Measurements from ENCODE around the gene FAM221B.
A peak's percentile ranks its signal among the peaks of the same experiment; 100 is the strongest.

The FAM221B gene

DNA sequence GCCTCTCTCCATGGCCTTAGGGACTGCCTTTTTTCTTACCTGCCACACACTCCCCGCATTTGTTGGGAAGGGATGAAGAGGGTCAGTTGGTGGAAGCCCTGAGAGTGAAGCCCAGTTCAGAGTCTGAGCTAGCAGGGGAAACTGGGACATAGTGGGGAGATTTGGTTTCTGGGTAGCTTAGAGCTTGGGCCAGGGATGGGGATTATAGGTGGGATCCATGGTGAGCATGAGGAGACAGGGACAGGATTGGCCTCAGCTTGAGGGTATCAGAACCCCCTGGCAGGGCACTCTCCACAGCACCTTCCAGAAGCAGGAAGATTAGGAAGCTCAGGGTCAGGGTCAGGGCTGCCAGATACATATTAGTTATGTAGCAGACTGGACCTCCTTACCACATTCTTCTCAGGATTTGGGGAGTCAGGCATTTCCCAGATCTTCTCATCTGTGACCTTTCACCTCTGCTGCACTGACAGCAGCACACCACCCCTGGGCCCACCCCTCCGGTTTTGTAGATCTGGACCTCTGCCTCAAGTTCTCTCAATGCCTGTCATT, 23.8 kb upstream of the FAM221B start:
- Histone ChIP-seq H3K9me3 (ENCODE audit: control extremely low read depth in 1 of 5, control insufficient read depth in 4 of 5, insufficient read depth in 2 of 5, low read depth in 1 of 5, low read length in 4 of 5) (no peaks in the 10 kb centered on the region), H3K4me3 (ENCODE audit: control insufficient read depth in 1 of 7, extremely low read depth in 1 of 7, insufficient read depth in 4 of 7, low read depth in 2 of 7, low read length in 6 of 7) (no peak overlapping the region), H3K36me3 (ENCODE audit: control insufficient read depth in 4 of 4, insufficient read depth in 4 of 4, low read length in 3 of 4) (no peaks in the 10 kb centered on the region), H3K27ac (ENCODE audit: insufficient read depth in 1 of 2, low read depth in 1 of 2, low read length in 2 of 2, poor library complexity in 1 of 2, severe bottlenecking in 2 of 2) (no peak overlapping the region), H3K27me3 (replicated peaks in 2 of 5; ENCODE audit: control insufficient read depth in 4 of 5, insufficient read depth in 5 of 5, low read length in 4 of 5) (peaks cover 4 to 89% (median 34%) of the 10 kb centered on the region in 5 experiments), H3K4me1 (ENCODE audit: control extremely low read depth in 1 of 4, control insufficient read depth in 4 of 4, insufficient read depth in 4 of 4, low read length in 3 of 4) (no peaks in the 10 kb centered on the region)
- 94% methylated on average over 2 of the region's 2 CpGs for WGBS (ENCODE audit: insufficient coverage)
- CTCF ChIA-PET: interaction anchor here (1.4 to 1.8 kb wide), 3 partner anchors 9 to 26 kb away, joined by 5 read pairs; no protein-coding TSS in a partner anchor
- DNase-seq: no peak
- POLR2A ChIA-PET: no interaction called here

DNA sequence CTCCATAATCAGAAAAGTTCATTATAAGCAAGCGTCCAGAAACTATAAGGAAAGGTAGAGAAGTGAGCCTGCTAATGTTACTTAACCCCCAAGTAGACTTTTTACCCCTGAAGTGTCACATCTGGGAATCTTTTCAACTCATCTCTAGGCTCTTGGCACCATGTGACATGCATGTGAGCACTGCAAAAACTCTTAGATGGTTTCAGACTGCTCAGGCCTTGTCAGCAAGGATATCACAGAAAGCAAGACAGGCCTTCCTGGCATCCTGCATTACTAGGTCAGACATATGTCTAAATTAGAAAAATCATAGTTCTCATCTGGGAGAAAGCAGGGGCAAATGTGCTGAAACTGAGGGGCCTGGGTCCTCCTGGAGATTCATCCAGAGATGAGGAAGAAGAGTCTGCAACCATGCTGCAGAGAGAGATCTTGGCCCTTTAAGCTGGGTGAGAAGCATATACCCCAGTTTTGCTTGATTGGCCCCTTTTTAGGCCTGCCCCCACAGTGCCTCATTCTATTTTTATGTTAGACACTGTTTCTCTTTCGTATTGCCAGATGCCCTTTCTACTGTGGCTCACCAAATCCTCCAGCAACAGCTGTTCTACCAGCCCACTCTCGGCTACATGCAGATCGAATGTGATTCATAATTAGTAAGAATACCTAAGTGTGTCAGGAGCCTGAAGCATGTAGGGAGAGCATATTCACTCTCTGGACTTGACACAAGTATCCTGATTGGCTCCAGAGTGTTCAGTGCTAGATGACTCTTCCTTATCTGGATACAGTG, 19.4 kb upstream of the FAM221B start:
- DNase-seq: peak in 2 of 3 donors; percentile 18 to 19
- ChIA-PET CTCF (interaction anchor here (1.1 to 1.3 kb wide), 3 partner anchors 13 to 58 kb away, joined by 3 to 4 read pairs (median 4); no protein-coding TSS in a partner anchor), POLR2A (no interaction called here)
- 100% methylated on average over 2 of the region's 4 CpGs for WGBS (ENCODE audit: insufficient coverage)
- Histone ChIP-seq H3K4me1 (ENCODE audit: control extremely low read depth in 1 of 4, control insufficient read depth in 4 of 4, insufficient read depth in 4 of 4, low read length in 3 of 4) (peaks cover 7 to 27% (median 7%) of the 10 kb centered on the region in 4 experiments), H3K27ac (ENCODE audit: insufficient read depth in 1 of 2, low read depth in 1 of 2, low read length in 2 of 2, poor library complexity in 1 of 2, severe bottlenecking in 2 of 2) (no peak overlapping the region), H3K27me3 (replicated peaks in 2 of 5; ENCODE audit: control insufficient read depth in 4 of 5, insufficient read depth in 5 of 5, low read length in 4 of 5) (peaks cover 12 to 76% (median 40%) of the 10 kb centered on the region in 5 experiments), H3K9me3 (ENCODE audit: control extremely low read depth in 1 of 5, control insufficient read depth in 4 of 5, insufficient read depth in 2 of 5, low read depth in 1 of 5, low read length in 4 of 5) (no peaks in the 10 kb centered on the region), H3K4me3 (ENCODE audit: control insufficient read depth in 1 of 7, extremely low read depth in 1 of 7, insufficient read depth in 4 of 7, low read depth in 2 of 7, low read length in 6 of 7) (no peak overlapping the region), H3K36me3 (ENCODE audit: control insufficient read depth in 4 of 4, insufficient read depth in 4 of 4, low read length in 3 of 4) (no peaks in the 10 kb centered on the region)

DNA sequence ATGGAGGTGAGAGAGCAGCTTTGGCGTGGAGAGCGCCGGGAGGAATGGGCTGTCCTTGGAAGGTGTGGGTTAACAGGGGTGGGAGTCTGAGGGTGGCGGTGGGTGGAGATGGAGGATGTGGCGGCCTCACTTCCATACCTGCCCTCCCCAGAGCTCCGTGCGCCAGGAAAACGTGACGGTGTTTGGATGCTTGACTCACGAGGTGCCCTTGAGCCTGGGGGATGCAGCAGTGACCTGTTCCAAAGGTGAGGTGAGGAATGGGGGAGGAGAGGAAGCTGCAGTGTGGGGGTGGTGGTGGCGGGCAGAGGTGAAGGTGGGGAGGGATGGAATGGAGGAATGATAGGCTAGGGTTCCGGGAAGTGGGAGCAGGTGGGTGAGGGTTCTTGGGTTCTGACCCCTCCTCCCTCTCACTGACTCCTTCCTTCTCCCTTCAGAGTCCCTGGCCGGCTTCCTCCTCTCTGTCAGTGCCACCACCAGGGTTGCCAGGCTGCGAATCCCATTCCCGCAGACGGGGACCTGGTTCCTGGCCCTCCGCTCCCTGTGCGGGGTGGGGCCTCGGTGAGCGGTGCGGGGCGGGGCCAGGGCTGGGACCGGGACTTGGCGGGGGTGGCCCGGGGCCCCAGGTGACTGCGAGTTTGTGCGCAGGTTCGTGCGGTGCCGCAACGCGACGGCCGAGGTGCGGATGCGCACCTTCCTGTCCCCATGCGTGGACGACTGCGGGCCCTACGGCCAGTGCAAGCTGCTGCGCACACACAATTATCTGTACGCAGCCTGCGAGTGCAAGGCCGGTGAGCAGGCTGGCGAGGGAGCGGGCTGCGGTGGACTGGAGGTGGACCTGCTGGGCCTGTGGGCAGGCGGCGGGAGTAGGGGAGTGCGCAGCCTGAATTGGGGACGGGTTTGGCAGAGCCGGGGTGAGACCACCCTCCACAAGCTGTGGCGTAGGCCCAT, 17.6 kb upstream of the FAM221B start:
- H3K9me3 ChIP-seq (ENCODE audit: control extremely low read depth in 1 of 5, control insufficient read depth in 4 of 5, insufficient read depth in 2 of 5, low read depth in 1 of 5, low read length in 4 of 5): no peaks in the 10 kb centered on the region
- ChIA-PET POLR2A (interaction anchor here (0.6 to 0.7 kb wide), 2 partner anchors 10 to 64 kb away, joined by 3 to 4 read pairs; no protein-coding TSS in a partner anchor), CTCF (interaction anchor here (0.9 to 3.0 kb wide), 7 partner anchors 11 to 55 kb away, joined by 3 to 21 read pairs (median 5); no protein-coding TSS in a partner anchor)
- no peak overlapping the region for H3K27ac ChIP-seq (ENCODE audit: insufficient read depth in 1 of 2, low read depth in 1 of 2, low read length in 2 of 2, poor library complexity in 1 of 2, severe bottlenecking in 2 of 2)
- peaks cover 12 to 76% (median 34%) of the 10 kb centered on the region in 5 experiments for H3K27me3 ChIP-seq (replicated peaks in 2 of 5; ENCODE audit: control insufficient read depth in 4 of 5, insufficient read depth in 5 of 5, low read length in 4 of 5)
- 48% methylated on average over 43 of the region's 53 CpGs for WGBS (ENCODE audit: insufficient coverage)
- peaks cover 7 to 27% (median 7%) of the 10 kb centered on the region in 4 experiments for H3K4me1 ChIP-seq (ENCODE audit: control extremely low read depth in 1 of 4, control insufficient read depth in 4 of 4, insufficient read depth in 4 of 4, low read length in 3 of 4)
- no peak overlapping the region for H3K4me3 ChIP-seq (ENCODE audit: control insufficient read depth in 1 of 7, extremely low read depth in 1 of 7, insufficient read depth in 4 of 7, low read depth in 2 of 7, low read length in 6 of 7)
- no peaks in the 10 kb centered on the region for H3K36me3 ChIP-seq (ENCODE audit: control insufficient read depth in 4 of 4, insufficient read depth in 4 of 4, low read length in 3 of 4)
- DNase-seq: no peak

DNA sequence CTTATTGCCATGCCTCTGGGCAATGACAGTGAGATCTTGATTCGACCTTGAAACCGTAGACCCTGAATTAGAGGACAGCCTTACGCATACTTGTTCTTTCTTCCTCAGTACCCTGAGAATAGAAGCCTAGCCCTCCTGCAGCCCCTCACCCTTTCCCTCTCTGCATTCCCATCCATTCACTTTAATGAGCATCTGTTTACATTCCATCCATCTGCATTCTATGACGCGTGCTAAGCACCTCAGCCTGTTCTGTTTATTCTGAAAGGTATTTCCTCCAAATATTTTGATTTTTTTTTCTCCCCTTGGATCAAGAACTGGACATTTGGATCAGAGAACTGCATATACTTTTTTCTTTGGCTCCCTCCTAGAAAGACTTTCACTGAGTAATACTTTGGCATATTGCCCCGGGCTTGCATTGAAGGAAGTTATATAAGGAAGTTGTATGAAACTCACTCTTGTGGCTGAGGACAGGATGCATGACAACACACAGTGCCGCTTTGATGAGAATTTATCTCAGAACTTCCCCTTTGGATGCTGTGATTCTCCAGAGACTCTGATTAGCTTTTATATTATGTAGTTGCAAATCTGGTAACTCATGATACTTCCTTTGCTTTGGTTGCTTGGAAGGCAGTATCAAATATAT, 16.2 kb upstream of the FAM221B start:
- CTCF ChIA-PET: interaction anchor here (0.6 to 3.0 kb wide), 10 partner anchors 8 to 62 kb away, joined by 3 to 21 read pairs (median 4); no protein-coding TSS in a partner anchor
- no peak overlapping the region for H3K27ac ChIP-seq (ENCODE audit: insufficient read depth in 1 of 2, low read depth in 1 of 2, low read length in 2 of 2, poor library complexity in 1 of 2, severe bottlenecking in 2 of 2)

DNA sequence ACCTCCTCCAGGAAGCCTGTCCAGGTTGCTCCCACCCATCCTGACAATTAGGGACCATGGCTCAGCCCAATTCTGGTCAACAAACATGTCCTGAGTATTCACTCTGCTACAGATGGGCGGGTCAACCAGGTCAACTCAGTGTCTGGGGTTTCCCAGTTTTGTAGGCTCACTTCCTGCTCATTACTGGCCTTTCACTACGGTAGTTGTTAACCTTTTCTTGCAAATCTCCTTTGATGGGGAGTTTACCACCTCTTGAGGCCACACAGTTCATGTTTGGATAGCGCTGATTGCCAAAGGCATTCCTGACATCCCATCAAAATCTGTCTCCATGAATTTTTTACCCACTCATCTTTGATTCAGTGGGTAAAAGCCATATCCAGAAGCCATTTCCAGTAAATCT, 14.3 kb upstream of the FAM221B start:
- POLR2A ChIA-PET: no interaction called here
- no peak for DNase-seq
- Histone ChIP-seq H3K36me3 (ENCODE audit: control insufficient read depth in 4 of 4, insufficient read depth in 4 of 4, low read length in 3 of 4) (no peaks in the 10 kb centered on the region), H3K27me3 (replicated peaks in 2 of 5; ENCODE audit: control insufficient read depth in 4 of 5, insufficient read depth in 5 of 5, low read length in 4 of 5) (peaks cover 11 to 82% (median 36%) of the 10 kb centered on the region in 5 experiments), H3K9me3 (ENCODE audit: control extremely low read depth in 1 of 5, control insufficient read depth in 4 of 5, insufficient read depth in 2 of 5, low read depth in 1 of 5, low read length in 4 of 5) (no peaks in the 10 kb centered on the region), H3K27ac (ENCODE audit: insufficient read depth in 1 of 2, low read depth in 1 of 2, low read length in 2 of 2, poor library complexity in 1 of 2, severe bottlenecking in 2 of 2) (no peak overlapping the region), H3K4me3 (ENCODE audit: control insufficient read depth in 1 of 7, extremely low read depth in 1 of 7, insufficient read depth in 4 of 7, low read depth in 2 of 7, low read length in 6 of 7) (no peak overlapping the region), H3K4me1 (ENCODE audit: control extremely low read depth in 1 of 4, control insufficient read depth in 4 of 4, insufficient read depth in 4 of 4, low read length in 3 of 4) (peaks cover 7 to 27% (median 7%) of the 10 kb centered on the region in 4 experiments)
- 94% methylated on average over 3 of the region's 3 CpGs for WGBS (ENCODE audit: insufficient coverage)
- CTCF ChIA-PET: interaction anchor here (1.1 to 2.3 kb wide), 3 partner anchors 14 to 17 kb away, joined by 3 to 8 read pairs (median 7); partner anchors contain the start of genes FAM221B and TMEM8B

More for the DNA sequence above, 16.2 kb upstream of the FAM221B start:
- peak; percentile 92 to 98 (median 97) for DNase-seq
- H3K36me3 ChIP-seq (ENCODE audit: control insufficient read depth in 4 of 4, insufficient read depth in 4 of 4, low read length in 3 of 4): no peaks in the 10 kb centered on the region
- H3K4me3 ChIP-seq (ENCODE audit: control insufficient read depth in 1 of 7, extremely low read depth in 1 of 7, insufficient read depth in 4 of 7, low read depth in 2 of 7, low read length in 6 of 7): no peak overlapping the region
- no peaks in the 10 kb centered on the region for H3K9me3 ChIP-seq (ENCODE audit: control extremely low read depth in 1 of 5, control insufficient read depth in 4 of 5, insufficient read depth in 2 of 5, low read depth in 1 of 5, low read length in 4 of 5)
- peaks cover 7 to 27% (median 7%) of the 10 kb centered on the region in 4 experiments for H3K4me1 ChIP-seq (ENCODE audit: control extremely low read depth in 1 of 4, control insufficient read depth in 4 of 4, insufficient read depth in 4 of 4, low read length in 3 of 4)
- POLR2A ChIA-PET: interaction anchor here (1.1 kb wide), 1 partner anchor 88 kb away, joined by 3 read pairs; no protein-coding TSS in a partner anchor
- peaks cover 12 to 80% (median 38%) of the 10 kb centered on the region in 5 experiments for H3K27me3 ChIP-seq (replicated peaks in 2 of 5; ENCODE audit: control insufficient read depth in 4 of 5, insufficient read depth in 5 of 5, low read length in 4 of 5)
- 50% methylated on average over 6 of the region's 7 CpGs for WGBS (ENCODE audit: insufficient coverage)

DNA sequence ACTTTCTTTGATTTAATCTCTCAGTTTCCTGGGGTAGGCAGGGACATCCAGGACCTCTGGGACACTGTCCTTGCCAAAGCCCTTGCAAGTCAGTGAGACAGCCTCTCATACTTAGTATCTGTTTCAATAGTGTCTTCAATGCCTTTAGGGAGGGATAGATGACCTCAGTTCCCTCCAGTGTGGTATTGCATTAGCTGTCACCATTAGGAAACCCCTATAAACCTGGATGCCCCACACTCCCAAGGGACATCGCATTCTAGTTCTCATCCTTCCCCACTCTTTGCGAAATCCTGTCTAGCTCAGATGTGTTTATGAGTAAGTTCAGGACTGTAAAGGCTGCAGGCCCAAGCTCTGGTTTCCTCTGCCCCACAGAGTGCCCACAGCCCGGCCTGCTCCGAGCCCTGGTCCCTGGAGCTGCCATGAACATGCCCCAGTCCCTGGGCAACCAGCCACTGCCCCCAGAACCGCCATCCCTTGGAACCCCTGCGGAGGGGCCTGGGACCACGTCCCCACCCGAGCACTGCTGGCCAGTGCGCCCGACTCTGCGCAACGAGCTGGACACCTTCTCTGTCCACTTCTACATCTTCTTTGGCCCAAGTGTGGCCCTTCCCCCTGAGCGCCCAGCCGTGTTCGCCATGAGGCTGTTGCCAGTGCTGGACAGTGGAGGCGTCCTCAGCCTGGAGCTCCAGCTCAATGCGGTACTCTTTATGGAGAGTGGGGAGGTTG, 13.7 kb upstream of the FAM221B start:
- no peak overlapping the region for H3K27ac ChIP-seq (ENCODE audit: insufficient read depth in 1 of 2, low read depth in 1 of 2, low read length in 2 of 2, poor library complexity in 1 of 2, severe bottlenecking in 2 of 2)
- no peak for DNase-seq
- no peaks in the 10 kb centered on the region for H3K36me3 ChIP-seq (ENCODE audit: control insufficient read depth in 4 of 4, insufficient read depth in 4 of 4, low read length in 3 of 4)
- H3K9me3 ChIP-seq (ENCODE audit: control extremely low read depth in 1 of 5, control insufficient read depth in 4 of 5, insufficient read depth in 2 of 5, low read depth in 1 of 5, low read length in 4 of 5): no peaks in the 10 kb centered on the region
- ChIA-PET CTCF (interaction anchor here (1.1 to 2.3 kb wide), 3 partner anchors 14 to 16 kb away, joined by 3 to 8 read pairs (median 7); partner anchors contain the start of genes FAM221B and TMEM8B), POLR2A (no interaction called here)
- 100% methylated on average over 11 of the region's 17 CpGs for WGBS (ENCODE audit: insufficient coverage)
- peaks cover 7 to 27% (median 7%) of the 10 kb centered on the region in 4 experiments for H3K4me1 ChIP-seq (ENCODE audit: control extremely low read depth in 1 of 4, control insufficient read depth in 4 of 4, insufficient read depth in 4 of 4, low read length in 3 of 4)
- H3K27me3 ChIP-seq (replicated peaks in 2 of 5; ENCODE audit: control insufficient read depth in 4 of 5, insufficient read depth in 5 of 5, low read length in 4 of 5): peaks cover 6 to 82% (median 34%) of the 10 kb centered on the region in 5 experiments
- H3K4me3 ChIP-seq (ENCODE audit: control insufficient read depth in 1 of 7, extremely low read depth in 1 of 7, insufficient read depth in 4 of 7, low read depth in 2 of 7, low read length in 6 of 7): no peak overlapping the region
